HG02981 (cell line): ENCODE data around the gene TGFBR3.
"Not testable (repeated sequence)": the region's sequence is repeated elsewhere in the genome, so short reads cannot be mapped to it uniquely, and the experiment has no call there.

Experiments used
- ATAC-seq: cut with Tn5 transposase; IDR thresholded peaks from one replicate; pipeline ENCODE4 v1.9.1; 2021; ENCODE audit warnings: mild to moderate bottlenecking, moderate library complexity; ENCODE audit not compliant: unreplicated experiment

Gene TGFBR3

DNA sequence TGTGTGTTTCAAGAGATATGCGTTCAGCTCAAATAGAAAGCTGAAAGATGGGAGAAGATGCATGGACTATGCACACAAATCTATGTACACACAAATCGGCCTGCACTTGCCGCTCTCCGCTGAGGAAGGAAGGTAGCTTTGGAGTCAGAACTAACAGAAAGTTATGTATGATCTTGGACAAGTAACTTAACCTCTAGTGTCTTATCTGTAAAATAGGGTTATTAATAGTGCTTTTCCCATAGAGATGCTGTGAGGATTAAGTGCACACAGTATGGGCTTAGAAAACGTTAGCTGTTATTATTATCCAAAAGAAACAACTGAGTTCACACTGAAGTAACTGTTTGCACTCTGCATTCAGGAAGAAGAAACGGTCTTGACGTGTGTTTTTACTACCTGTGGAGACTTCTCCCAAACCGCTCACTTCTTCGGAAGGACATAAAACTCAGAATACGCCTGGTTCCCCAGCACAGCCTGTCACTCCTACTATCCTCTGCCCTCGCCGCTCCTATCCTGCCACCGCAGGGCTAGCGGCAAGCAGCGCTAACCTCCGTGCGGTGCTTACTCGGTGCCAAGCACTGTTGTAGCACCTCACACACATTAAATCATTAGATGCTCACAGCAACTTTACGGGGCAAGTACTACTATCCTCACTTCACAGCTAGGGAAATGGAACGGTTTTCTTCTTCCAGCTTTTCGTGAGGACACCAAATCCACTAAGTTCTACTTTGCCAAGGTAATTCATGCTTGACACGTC is 1.3 kb downstream of the TGFBR3 start:
- no peak for ATAC-seq

DNA sequence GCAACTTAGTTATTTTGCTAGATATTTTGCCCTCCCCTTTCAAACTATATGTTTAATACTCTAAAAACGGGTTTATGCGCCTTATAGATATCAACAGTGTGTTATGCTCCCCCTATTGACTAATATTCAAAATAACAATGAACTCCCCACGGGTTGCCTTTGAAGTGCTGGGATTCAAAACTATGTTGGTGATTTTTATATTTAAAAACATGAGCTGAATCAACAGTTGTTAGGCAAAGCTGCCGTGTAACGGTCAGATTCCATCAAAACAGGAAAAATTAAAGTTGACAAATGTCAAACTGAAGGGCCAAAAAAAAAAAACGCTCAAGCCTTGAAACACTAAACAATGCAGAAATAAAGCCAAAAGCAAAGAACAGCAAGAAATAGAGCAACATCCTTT is 2.5 kb downstream of the TGFBR3 start:
- ATAC-seq = no peak

DNA sequence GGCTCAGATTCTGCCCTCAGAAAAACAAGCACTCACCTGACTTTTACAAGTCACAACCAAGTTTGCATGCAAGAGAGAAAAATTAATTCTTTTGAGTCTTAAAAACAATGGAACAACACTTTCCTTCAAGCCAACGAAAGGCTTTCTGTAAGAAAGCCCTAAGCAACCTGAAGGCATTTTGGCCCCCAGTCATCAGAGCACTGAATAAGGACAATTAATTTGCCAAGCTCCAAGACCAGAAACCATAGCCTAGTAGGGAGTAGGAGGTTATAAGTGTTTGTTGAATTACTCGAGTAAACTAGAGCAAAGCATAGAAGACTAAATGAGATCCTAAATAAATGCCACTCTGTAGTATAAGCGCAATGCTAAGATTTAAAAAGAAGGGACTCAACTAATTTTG is 4.7 kb downstream of the TGFBR3 start:
- ATAC-seq = no peak

DNA sequence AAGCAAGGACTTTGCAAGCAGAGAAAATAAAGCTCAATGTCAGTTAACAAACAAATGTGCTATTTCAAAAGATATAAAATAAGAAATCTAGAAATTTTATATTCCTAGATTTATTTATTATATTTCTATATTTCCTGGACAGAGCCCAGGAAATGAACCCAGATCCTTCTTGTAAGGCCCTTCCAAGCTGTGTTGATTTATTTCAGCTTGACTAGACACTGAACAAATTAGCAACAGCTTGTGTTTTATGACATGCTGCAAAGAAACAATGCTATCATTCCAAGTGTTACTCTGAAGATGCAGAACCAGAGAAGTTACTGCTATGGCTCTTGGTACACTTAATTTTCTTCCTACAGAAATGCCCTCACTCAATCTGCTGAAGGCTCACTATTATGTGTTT is 6.2 kb downstream of the TGFBR3 start:
- ATAC-seq = no peak

DNA sequence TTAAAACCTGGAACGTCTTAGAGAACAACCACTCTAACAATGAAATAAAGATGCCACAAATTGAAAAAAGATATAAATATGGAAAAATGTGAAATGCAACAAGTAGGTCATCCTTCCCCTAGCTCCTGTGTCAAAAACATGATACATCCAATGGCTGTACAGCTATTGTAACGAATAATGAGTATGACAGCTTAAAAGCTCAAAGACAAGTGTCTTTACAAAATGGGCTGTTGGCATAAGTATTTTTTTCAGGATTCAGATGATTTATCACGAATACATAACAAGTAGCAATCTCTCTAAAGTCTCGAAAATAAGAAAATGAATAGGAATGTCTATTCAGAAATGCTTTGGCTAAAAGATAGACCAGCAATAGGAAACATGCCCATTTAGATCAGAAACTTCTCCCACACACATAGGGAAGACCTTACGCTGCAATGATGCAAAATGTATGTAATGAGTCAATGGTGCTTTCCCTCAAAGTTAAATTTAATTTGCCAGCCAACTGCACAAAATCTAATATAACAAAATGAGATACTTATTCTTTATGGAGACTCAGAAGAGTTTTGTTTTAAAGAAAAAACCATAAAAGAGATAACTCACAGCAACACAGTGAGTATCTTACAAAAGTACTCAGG is 8.3 kb downstream of the TGFBR3 start:
- no peak for ATAC-seq

DNA sequence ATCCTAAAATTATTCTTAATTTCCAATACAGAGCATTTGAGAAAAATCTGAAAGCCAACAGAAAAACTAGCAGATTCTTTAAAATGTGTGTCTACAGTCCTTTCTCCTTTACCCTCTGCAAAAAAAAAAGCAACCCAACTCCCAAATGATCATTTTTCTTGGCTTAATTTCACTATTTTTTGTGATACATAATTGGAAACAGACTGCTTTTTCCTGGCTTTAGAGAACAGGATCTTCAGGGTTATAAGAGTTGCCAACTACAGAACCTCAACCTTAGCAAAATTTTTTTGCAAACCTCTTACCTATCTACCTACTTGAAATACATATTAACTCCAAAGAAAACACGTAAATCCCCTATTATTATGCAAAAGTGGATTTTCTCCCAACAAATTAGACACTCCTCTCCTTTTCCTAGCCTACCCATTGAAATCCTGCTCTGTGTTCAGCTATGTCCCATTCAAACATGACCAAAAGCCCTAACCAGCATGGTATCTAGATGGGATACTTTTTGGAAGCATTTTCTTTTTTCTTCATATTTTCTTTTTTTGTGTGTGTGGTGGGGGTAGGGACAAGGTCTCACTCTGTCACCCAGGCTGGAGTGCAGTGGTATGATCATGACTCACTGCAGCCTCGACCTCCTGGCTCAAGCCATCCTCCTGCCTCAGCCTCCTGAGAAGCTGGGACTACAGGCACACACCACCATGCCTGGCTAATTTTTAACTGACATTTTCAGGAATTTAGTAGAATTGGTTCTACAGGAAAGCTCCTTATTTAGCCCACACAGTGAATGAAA is 9.0 kb downstream of the TGFBR3 start:
- no peak for ATAC-seq

DNA sequence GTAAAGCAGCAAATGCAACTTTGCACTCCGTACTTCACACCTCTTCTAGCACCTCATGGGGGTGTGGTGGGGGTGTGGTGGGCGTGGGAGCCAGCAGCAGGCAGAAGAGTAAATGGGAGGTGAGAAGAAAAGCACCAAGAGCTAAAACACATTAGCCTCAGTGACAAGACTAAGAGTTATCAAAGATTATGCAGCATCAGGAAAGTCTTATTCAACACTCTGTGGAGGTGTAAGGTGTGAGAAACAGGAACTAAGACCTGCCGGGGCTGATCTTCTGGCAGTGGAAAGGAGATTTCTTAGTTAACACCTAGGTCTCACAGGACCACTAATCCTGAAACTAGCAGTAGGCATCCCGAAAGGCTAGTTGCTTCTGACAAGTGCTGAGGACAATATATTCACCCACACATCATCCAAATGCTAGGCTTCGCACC is 9.9 kb downstream of the TGFBR3 start:
- peak; percentile 88 for ATAC-seq

DNA sequence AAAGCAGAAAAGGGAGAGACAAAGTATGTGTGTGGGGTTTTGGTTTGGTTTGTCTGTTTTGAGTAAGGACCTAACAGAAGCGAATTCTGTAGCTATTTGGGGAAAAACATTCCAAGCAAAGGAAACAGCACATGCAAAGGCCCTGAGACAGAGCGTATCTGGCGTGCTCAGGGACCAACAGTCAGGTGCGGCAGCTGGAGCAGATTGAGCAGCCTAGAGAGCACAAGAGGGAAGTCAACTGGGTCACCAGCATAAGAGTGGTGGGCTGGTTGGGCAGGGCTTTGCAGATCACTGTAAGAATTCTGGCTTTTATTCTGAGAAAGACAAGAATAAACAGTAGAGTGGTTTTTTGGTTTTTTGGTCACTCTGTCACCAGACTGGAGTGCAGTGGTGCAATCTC is 11.8 kb downstream of the TGFBR3 start:
- no peak for ATAC-seq

DNA sequence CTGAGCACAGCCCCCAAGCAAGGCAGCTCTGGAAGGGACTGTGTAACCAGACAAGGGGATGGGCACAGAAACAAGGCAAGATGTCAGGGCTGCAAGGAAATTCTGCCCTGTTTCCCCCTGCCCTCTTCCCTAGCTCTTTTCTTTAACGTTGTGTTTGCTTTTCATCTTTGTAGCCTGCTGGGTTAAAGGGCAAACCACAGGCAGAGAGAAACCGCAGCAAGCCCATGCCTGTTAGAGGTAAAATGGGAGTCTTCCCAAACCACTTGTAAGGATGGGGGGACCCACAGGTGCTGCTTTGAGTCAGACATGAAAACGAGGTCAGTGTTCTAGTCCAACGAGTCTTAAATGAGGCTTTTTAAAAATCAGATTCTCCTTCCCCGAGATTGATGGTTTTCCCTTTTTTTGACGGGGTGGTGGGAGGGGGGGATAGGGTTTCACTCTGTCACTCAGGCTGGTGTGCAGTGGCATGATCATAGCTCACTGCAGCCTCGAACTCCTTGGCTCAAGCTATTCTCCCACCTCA is 13.3 kb downstream of the TGFBR3 start:
- ATAC-seq = no peak

DNA sequence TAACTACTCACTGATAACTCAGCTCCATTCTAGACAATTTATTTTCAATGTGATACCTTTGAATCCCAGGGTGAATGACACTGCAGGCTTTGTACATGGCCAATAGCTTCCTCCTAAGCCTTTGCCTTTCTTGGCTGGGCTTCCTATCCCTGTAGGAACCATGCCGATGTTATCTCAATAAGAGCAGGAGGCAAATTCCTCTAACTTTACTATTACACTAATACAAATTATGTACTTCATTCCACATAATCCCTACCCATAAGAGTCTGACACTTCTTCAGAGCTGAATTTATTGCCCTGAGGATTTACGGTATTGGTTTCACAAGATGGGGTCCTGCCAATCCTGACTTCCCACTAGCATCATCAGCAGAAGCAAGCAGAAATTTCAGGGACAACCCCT is 14.0 kb downstream of the TGFBR3 start:
- ATAC-seq = no peak

DNA sequence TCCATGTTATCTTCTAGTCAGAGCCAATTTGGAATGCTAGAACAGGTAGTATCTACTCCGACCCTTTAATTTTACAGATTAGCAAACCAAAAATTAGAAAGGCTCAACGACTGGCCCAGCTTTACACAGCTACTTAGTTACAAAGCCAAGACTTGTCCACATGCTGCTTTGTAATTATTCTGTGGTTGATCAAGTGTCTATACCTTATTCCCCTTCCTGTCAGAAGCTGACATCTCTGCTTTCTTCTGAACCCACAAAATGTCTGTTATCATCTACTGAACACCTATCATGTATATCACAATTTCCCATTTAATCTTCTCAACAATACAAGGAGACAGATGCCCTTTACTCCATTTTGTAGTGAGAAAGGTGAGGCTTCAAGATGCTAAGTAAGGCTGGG is 15.6 kb downstream of the TGFBR3 start:
- ATAC-seq = no peak

DNA sequence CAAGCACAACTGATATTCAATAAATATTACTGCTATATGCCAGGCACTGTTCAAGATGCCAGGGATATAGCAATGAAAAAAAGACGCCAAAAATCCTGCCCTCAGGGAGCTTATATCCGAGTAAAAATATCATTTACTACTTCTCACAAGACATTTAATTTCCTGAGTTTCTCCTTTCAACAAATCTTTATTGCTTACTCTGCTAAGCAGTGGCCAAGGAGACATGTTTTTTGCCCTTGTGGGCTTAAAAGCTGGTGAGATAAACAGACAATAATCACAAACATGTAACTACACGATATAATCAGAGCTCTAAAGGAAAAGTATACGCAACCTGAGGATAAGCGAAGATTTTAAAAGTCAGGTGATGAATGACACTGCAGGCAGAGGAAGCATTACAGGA is 19.5 kb downstream of the TGFBR3 start:
- ATAC-seq = no peak

DNA sequence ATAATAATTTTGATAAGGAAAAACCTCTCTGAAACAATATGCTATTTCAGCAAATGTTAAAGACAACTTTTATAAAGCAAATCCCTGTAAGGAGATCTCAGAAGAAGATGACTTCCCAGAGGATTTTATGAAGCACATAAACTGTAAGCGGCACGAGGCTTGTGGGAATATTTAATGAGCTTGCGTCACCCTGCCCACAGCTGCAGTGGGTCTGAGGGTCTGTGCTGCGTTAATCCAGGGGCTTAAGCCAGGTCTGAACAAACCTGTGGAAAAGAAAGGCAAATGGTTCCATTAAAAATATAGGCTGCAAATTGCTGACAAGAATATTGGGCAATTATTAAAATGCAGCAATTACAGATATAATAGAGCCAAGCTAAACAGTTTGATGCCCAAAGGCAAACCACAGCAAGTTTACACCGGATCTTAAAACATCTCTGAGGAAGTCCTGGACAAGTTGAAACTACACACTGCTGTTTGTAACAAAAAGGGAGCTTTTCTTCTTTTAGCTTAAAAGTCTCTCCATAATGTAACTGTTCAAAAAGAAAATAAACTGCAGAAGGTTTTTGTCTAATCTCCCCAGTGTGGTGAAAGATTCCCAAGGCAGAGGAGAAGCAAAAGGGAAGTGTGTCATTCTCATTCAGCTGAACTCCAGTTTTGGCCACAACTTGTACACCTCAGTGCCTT is 21.8 kb downstream of the TGFBR3 start:
- ATAC-seq = no peak

DNA sequence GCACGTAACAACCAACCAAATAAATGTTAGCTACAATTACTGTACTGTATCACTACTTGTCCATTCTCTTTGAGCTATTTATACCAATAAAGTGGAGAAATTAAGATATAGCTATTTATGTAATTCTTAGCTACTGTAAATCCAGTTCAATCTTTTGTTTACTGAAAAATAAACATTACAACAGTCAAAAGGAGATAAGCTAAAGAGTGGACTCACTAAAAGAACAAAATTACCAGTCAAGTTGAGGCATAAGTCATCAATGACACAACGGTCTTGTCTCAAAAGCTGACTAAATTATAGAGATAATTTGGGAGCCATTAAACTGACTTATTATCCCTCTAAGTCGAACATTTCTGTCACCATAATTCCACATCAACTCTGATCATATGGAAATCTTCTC is 22.5 kb downstream of the TGFBR3 start:
- no peak for ATAC-seq

DNA sequence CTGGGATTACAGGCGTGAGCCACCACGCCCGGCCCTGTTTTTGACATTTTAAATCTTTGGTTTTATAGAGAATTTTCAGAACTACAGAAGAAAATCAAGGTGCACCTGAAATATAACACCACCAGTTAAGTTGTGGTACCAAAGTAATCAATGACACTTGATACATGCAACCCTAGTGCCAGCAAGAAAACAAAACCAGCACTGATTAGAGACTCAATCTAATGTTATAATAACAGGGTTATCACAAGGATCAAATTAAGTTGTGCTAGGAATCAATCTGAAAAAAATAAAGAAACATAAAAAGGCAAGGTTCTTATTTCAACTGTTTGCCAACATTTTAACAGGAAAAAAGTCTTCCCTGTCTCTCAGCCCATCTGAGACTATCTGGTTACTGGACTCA is 23.8 kb downstream of the TGFBR3 start:
- no peak for ATAC-seq

DNA sequence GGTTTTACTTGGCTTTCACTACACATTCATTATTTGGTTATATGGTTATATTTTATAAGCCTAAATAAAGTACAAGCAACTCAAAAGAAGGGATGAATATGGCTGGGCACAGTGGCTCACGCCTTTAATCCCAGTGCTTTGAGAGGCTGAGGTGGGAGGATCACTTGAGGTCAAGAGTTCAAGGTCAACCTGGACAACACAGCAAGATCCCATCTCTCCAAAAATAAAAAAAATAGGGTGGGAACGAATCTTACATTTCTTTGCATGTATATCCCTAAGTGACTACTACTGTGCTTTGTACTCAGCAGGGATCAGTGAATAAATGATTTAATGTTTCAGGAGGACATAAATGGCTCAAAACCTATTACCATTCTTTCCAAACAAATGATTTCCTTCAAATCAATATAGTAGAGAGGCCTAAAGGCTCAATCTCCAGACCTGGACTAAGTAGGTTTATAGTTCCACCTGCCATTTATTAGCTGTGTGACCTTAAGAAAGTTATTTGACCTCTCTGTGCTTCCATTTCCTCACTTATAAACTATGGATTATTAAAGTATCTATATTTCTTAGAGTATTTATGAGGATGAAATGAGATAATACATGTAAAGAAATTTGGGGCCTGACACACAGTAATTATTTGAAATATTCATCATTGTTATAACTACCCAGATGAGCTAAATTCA is 28.3 kb downstream of the TGFBR3 start:
- ATAC-seq = no peak

DNA sequence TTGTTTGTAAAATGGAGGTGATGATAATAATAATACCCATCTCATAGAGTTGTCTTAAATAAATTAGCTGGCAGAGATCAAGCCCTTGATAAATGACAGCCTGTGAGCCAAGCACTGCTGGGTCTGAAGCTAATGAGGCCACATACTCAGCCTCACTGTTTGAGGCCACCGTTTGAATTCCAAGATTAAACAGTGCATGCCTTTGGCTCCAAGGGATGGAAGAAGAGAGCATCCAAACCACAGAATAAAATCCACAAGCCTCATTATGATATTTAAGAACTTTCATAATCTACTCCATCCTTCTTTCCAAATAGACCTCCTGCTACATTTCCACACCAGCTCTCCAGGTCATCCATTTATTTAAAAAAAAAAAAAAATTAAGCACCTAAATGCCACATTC is 29.0 kb downstream of the TGFBR3 start:
- ATAC-seq = no peak

DNA sequence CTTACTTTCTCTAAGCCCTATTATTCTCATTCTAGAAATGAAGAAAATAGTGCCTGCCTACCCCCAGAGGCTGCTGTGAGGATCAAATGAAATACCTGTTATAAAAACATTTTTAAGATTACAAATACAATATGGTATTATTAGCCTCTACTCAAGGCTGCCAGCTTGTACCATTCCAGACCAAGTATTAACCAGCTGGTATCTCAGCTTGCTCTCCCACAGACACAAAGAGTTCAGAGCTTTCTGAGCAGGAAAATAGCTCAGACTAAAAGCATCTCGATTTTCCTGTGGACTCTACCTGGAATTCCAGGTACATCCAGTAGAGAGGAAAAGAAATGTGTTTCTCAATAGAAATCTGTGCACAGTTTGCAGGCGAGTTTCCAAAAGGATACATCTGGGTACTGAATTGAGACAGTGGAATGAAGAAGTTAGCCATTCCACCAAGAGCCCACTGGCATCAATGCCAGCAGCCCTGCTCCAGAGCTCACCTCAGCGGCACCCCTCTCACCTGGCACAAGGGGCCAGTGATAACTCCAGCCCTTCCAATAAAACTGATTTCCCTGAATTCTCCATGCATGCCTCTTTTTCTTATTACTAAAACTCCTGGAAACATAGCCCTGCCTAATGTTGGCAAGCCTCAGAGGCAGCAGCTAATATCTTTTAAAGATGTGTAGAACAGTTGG is 31.0 kb downstream of the TGFBR3 start:
- ATAC-seq = no peak

DNA sequence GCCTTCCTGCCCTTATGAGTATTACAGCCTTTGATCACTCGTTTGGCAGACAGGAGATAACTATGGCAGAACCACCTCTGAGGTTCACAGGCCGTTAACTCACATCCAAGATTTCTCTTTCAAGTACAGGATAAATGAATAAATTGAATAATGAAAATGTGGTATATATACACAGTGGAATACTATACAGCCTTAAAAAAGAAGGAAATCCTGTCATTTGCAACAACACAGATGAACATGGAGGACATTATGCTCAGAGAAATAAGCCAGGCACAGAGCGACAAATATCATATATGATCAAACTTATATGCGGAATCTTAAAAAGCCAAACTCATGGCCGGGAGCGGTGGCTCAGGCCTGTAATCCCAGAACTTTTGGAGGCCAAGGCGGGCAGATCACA is 32.6 kb downstream of the TGFBR3 start:
- ATAC-seq = no peak

DNA sequence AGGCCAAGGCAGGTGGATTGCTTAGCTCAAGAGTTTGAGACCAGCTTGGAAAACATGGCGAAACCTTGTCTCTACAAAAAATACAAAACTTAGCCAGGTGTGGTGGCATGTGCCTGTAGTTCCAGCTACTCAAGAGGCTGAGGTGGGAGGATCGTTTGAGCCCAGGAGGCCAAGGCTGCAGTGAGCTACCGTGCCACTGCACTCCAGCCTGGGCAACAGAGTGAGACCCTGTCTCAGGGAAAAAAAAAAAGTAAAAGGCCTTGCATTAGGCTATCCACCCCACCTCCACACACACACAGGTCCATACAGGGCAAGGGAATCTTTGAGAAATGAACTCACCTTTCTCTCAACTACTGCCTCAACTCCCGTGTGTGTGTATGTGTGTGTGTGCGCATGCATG is 33.9 kb downstream of the TGFBR3 start:
- not testable (repeated sequence) for ATAC-seq
